HEK293 (cell line): ENCODE results near the gene FBH1.
A peak's percentile ranks its signal among the peaks of the same experiment; 100 is the strongest.

ENCODE experiments used
- CTCF ChIA-PET: fragments of 350-600 bp; formaldehyde crosslinking; extraction: SDS; loops from one replicate; lab custom pipeline; 2021; ENCODE audit warnings: antibody characterized with exemption; lab: Yijun Ruan, JAX
- POLR2A ChIA-PET: fragments of 300-600 bp; formaldehyde crosslinking; extraction: SDS; loops from one replicate; lab custom pipeline; 2020; ENCODE audit warnings: antibody characterized with exemption, inconsistent platforms; lab: Yijun Ruan, JAX
- H3K27ac ChIP-seq: fragments of 200-500 bp; sonication (Bioruptor generic); 2 replicates; pipeline ENCODE4 v1.5.1; 2014; ENCODE audit warnings: low read depth, low read length, control low read depth, inconsistent platforms; ENCODE audit errors: extremely low read depth
- H3K36me3 ChIP-seq, 2 experiments: fragments of 200-500 bp in 1 of 2; sonication (Bioruptor generic) in 1 of 2; 1 replicate in 1 of 2; 2 replicates in 1 of 2; pipeline ENCODE4 v1.5.1; 2014 to 2017; ENCODE audit warnings: inconsistent platforms in 2 of 2, low read length in 2 of 2; ENCODE audit not compliant: control insufficient read depth in 2 of 2, insufficient read depth in 1 of 2
- H3K4me1 ChIP-seq: fragments of 200-500 bp; sonication (Bioruptor generic); 2 replicates; pipeline ENCODE4 v1.5.1; 2014; ENCODE audit warnings: mild to moderate bottlenecking, low read length, inconsistent platforms; ENCODE audit not compliant: control insufficient read depth, insufficient read depth
- H3K4me3 ChIP-seq: 2 replicates; pipeline ENCODE4 v1.5.1; 2011; ENCODE audit warnings: low read depth, mild to moderate bottlenecking, control low read depth, low read length, moderate library complexity
- H3K9me3 ChIP-seq: fragments of 200-500 bp; sonication (Bioruptor generic); 2 replicates; pipeline ENCODE4 v1.5.1; 2014; ENCODE audit warnings: low read depth, low read length, inconsistent platforms; ENCODE audit not compliant: control insufficient read depth, insufficient read depth
- KLF17 ChIP-seq: fragments of 450-650 bp; formaldehyde crosslinking; IDR thresholded peaks from 2 replicates; pipeline ENCODE4 v1.5.1; 2016; ENCODE audit warnings: missing biosample characterization, missing genetic modification characterization
- OVOL3 ChIP-seq: fragments of 450-650 bp; formaldehyde crosslinking; IDR thresholded peaks from 2 replicates; pipeline ENCODE4 v1.5.1; 2016; ENCODE audit warnings: missing biosample characterization, missing genetic modification characterization
- ZBTB10 ChIP-seq: fragments of 450-650 bp; formaldehyde crosslinking; IDR thresholded peaks from 2 replicates; pipeline ENCODE4 v1.5.1; 2016; ENCODE audit warnings: missing biosample characterization, missing genetic modification characterization
- ZIC2 ChIP-seq: fragments of 450-650 bp; formaldehyde crosslinking; IDR thresholded peaks from 2 replicates; pipeline ENCODE4 v1.5.1; 2016; ENCODE audit warnings: missing biosample characterization, missing genetic modification characterization
- ZNF146 ChIP-seq: fragments of 450-650 bp; formaldehyde crosslinking; IDR thresholded peaks from 2 replicates; pipeline ENCODE4 v1.5.1; 2016; ENCODE audit warnings: missing biosample characterization, missing genetic modification characterization
- ZNF155 ChIP-seq: fragments of 450-650 bp; formaldehyde crosslinking; IDR thresholded peaks from 2 replicates; pipeline ENCODE4 v1.5.1; 2016; ENCODE audit warnings: missing biosample characterization, missing genetic modification characterization
- ZNF184 ChIP-seq: fragments of 450-650 bp; IDR thresholded peaks from 2 replicates; pipeline ENCODE4 v1.5.1; 2018; ENCODE audit warnings: missing biosample characterization, mild to moderate bottlenecking, missing genetic modification characterization
- ZNF311 ChIP-seq: fragments of 450-650 bp; formaldehyde crosslinking; IDR thresholded peaks from 2 replicates; pipeline ENCODE4 v1.5.1; 2017; ENCODE audit warnings: missing biosample characterization, missing genetic modification characterization, borderline replicate concordance
- ZNF335 ChIP-seq: fragments of 450-650 bp; formaldehyde crosslinking; conservative IDR thresholded peaks from 2 replicates; pipeline ENCODE4 v1.5.1; 2016; ENCODE audit warnings: missing biosample characterization, missing genetic modification characterization
- ZNF366 ChIP-seq: fragments of 450-650 bp; formaldehyde crosslinking; conservative IDR thresholded peaks from 2 replicates; pipeline ENCODE4 v1.5.1; 2016; ENCODE audit warnings: missing biosample characterization, missing genetic modification characterization
- ZNF37A ChIP-seq: fragments of 450-650 bp; IDR thresholded peaks from 2 replicates; pipeline ENCODE4 v1.5.1; 2018; ENCODE audit warnings: missing biosample characterization, missing genetic modification characterization
- ZNF433 ChIP-seq: fragments of 450-650 bp; formaldehyde crosslinking; IDR thresholded peaks from 2 replicates; pipeline ENCODE4 v1.5.1; 2016; ENCODE audit warnings: missing biosample characterization, missing genetic modification characterization, low read depth
- ZNF747 ChIP-seq: fragments of 450-650 bp; formaldehyde crosslinking; IDR thresholded peaks from 2 replicates; pipeline ENCODE4 v1.5.1; 2016; ENCODE audit warnings: missing biosample characterization, missing genetic modification characterization
- ZNF76 ChIP-seq: fragments of 450-650 bp; formaldehyde crosslinking; IDR thresholded peaks from 2 replicates; pipeline ENCODE4; 2016; ENCODE audit warnings: low read depth, missing biosample characterization, missing genetic modification characterization, borderline replicate concordance
- ZSCAN30 ChIP-seq: fragments of 450-650 bp; IDR thresholded peaks from 2 replicates; pipeline ENCODE4 v1.5.1; 2018; ENCODE audit warnings: missing biosample characterization, mild to moderate bottlenecking, missing genetic modification characterization, moderate library complexity
- TF ChIP-seq, protein P1 (sequence below): fragments of 450-650 bp; formaldehyde crosslinking; IDR thresholded peaks from 2 replicates; pipeline ENCODE4 v1.5.1; 2017; ENCODE audit warnings: missing biosample characterization, mild to moderate bottlenecking, missing genetic modification characterization, moderate library complexity
- TF ChIP-seq, protein P2 (sequence below): fragments of 450-650 bp; formaldehyde crosslinking; IDR thresholded peaks from 2 replicates; pipeline ENCODE4 v1.5.1; 2016; ENCODE audit warnings: missing biosample characterization, missing genetic modification characterization
- TF ChIP-seq, protein P3 (sequence below): fragments of 450-650 bp; formaldehyde crosslinking; IDR thresholded peaks from 2 replicates; pipeline ENCODE4 v1.5.1; 2016; ENCODE audit warnings: missing biosample characterization, missing genetic modification characterization

FBH1 gene

DNA sequence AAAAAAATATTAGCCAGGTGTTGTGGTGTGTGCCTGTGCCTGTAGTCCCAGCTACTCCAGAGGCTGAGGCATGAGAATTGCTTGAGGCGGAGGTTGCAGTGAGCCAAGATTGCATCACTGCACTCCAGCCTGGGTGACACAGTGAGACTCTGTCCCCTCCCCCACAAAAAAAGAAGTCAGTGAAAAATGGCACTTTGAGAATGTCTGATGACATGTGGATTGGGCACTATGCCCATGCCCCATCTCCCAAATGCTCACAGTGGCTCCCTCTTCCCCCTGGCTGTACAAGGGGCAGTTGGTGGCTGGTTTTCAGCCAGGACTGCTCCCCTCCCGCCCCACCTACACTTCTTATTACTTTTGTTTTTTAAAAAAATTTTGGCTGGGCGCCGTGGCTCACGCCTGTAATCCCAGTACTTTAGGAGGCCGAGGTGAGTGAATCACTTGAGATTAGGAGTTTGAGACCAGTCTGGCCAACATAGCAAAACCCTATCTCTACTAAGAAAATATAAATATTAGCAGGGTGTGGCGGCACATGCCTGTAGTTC lies 61.2 kb downstream of the FBH1 start (continued):
- TF ChIP-seq, protein P1, sequence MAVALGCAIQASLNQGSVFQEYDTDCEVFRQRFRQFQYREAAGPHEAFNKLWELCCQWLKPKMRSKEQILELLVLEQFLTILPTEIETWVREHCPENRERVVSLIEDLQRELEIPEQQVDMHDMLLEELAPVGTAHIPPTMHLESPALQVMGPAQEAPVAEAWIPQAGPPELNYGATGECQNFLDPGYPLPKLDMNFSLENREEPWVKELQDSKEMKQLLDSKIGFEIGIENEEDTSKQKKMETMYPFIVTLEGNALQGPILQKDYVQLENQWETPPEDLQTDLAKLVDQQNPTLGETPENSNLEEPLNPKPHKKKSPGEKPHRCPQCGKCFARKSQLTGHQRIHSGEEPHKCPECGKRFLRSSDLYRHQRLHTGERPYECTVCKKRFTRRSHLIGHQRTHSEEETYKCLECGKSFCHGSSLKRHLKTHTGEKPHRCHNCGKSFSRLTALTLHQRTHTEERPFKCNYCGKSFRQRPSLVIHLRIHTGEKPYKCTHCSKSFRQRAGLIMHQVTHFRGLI (tag by site-specific recombination), result no peak
- 0 out of 2 replicates have a peak, but pooled peaks have one; percentile 31 for TF ChIP-seq ZNF155
- peak; percentile 70; the same call in 1 of the 2 replicates for TF ChIP-seq ZNF335 (tag by site-specific recombination)
- TF ChIP-seq, all 188 proteins: peak for 14

- ChIA-PET CTCF (interaction anchor here (0.6 to 0.9 kb wide), 5 partner anchors 12 to 458 kb away, joined by 3 read pairs; no protein-coding TSS in a partner anchor), POLR2A (no interaction called here)
- H3K36me3 ChIP-seq, result no peaks in the 10 kb centered on the region
- TF ChIP-seq ZBTB10 (no peak), ZNF76 (tag by site-specific recombination) (0 out of 2 replicates have a peak, but pooled peaks have one; percentile 29)
- no peaks in the 10 kb centered on the region for H3K4me1 ChIP-seq
- H3K9me3 ChIP-seq, result no peaks in the 10 kb centered on the region
- no peak overlapping the region for H3K4me3 ChIP-seq
- no peak overlapping the region for H3K27ac ChIP-seq
Measured at GRCh38 chr10:5951721-5952407, 61.8 kb downstream of the FBH1 start.

DNA sequence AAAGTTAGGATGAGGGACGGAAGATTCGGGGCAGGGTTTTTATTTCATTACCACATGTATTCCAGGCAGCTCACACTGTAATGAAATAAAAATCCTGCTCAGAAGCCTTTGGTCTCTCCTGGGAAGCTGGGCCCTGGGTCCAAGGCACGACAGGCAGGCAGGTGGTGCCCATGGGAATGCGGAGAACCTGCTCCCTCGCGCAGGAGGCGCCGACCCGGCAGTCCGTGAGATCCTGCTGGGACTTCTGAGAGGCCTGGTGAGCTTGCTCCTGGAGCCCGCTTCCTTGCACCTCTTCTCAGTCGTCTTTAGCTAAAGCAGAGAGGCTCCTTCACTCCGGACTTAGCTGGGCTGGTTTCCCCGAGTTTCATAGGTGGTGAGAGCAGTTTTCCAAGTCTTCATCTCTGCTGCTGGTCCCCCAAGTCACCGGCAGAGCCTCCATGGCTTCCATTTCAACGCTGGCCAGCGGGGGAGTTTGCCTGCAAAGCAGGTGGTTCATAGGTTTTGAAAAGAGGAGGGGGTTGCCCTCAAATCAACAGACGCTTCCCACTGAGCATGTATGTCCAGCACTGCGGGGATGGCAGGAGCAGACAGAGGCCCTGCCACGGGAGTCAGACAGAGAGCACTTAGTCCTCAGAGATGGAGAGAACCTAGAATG lies 62.8 kb downstream of the FBH1 start:
- ChIA-PET CTCF (interaction anchor here (0.6 kb wide), 1 partner anchor 459 kb away, joined by 3 read pairs; no protein-coding TSS in a partner anchor), POLR2A (no interaction called here)
- no peaks in the 10 kb centered on the region for H3K9me3 ChIP-seq
- H3K27ac ChIP-seq, result no peak overlapping the region
- H3K4me1 ChIP-seq, result no peaks in the 10 kb centered on the region
- no peaks in the 10 kb centered on the region for H3K36me3 ChIP-seq
- TF ChIP-seq ZNF184 (tag by site-specific recombination) (no peak), ZIC2 (tag by site-specific recombination) (0 out of 2 replicates have a peak, but pooled peaks have one; percentile 9), ZNF37A (tag by site-specific recombination) (no peak), ZNF146 (tag by site-specific recombination) (no peak), ZNF433 (tag by site-specific recombination) (no peak), ZNF311 (no peak)
- TF ChIP-seq, protein P2, sequence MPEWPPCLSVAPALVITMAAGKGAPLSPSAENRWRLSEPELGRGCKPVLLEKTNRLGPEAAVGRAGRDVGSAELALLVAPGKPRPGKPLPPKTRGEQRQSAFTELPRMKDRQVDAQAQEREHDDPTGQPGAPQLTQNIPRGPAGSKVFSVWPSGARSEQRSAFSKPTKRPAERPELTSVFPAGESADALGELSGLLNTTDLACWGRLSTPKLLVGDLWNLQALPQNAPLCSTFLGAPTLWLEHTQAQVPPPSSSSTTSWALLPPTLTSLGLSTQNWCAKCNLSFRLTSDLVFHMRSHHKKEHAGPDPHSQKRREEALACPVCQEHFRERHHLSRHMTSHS (tag by site-specific recombination), result no peak
- no peak overlapping the region for H3K4me3 ChIP-seq

GRCh38 chr10:5953676-5954075 lies 63.6 kb downstream of the FBH1 start:
- no peaks in the 10 kb centered on the region for H3K9me3 ChIP-seq
- TF ChIP-seq, protein P3, sequence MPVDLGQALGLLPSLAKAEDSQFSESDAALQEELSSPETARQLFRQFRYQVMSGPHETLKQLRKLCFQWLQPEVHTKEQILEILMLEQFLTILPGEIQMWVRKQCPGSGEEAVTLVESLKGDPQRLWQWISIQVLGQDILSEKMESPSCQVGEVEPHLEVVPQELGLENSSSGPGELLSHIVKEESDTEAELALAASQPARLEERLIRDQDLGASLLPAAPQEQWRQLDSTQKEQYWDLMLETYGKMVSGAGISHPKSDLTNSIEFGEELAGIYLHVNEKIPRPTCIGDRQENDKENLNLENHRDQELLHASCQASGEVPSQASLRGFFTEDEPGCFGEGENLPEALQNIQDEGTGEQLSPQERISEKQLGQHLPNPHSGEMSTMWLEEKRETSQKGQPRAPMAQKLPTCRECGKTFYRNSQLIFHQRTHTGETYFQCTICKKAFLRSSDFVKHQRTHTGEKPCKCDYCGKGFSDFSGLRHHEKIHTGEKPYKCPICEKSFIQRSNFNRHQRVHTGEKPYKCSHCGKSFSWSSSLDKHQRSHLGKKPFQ (tag by site-specific recombination), result no peak
- TF ChIP-seq ZNF366 (tag by site-specific recombination) (no peak), ZNF747 (tag by site-specific recombination) (no peak), OVOL3 (tag by site-specific recombination) (no peak), KLF17 (tag by site-specific recombination) (no peak), ZSCAN30 (no peak)
- TF ChIP-seq, all 188 proteins: peak for 0
- Histone ChIP-seq H3K36me3 (no peaks in the 10 kb centered on the region), H3K27ac (no peak overlapping the region), H3K4me3 (no peak overlapping the region), H3K4me1 (no peaks in the 10 kb centered on the region)
- ChIA-PET POLR2A (interaction anchor here (0.5 to 0.7 kb wide), 2 partner anchors 63 to 231 kb away, joined by 3 read pairs; no protein-coding TSS in a partner anchor), CTCF (interaction anchor here (1.2 kb wide), 1 partner anchor 60 kb away, joined by 3 read pairs; no protein-coding TSS in a partner anchor)
